Omental fat pad (tissue), 4 donors: ENCODE results near the gene CEP250. TPM values are rescaled to one million over a fixed set of nuclear protein-coding genes. Genes with fewer than 3 reads are reported as not detected.

ENCODE experiments used
- ATAC-seq: fragments of 150-250 bp; one replicate; pipeline ENCODE4 v1.9.1; 2016; ENCODE audit warnings: mild to moderate bottlenecking, moderate library complexity; ENCODE audit not compliant: low FRiP score
- DNase-seq: peaks from one replicate; pipeline ENCODE4 v3.0.0-alpha.2; 2019; ENCODE audit warnings: low spot score
- CTCF ChIP-seq, 3 donors: fragments of 450-650 bp; IDR thresholded peaks; one replicate each; pipeline ENCODE4 v1.5.1; 2016 to 2017; ENCODE audit warnings: antibody characterized with exemption in 3 of 3, mild to moderate bottlenecking in 3 of 3, moderate library complexity in 2 of 3
- total RNA-seq, 4 donors: library from RNA; depleted of rRNA; stranded (reverse); fragments of >200 nt; gene quantifications; one replicate each; pipeline ENCODE4 v1.1.0, GENCODE V29; 2016

CEP250 gene
- total RNA-seq, 4 donors from 2014 or later: 14.6 to 25.4 (median 16.2) TPM

GRCh38 chr20:35431621-35432429, 23.6 kb upstream of the CEP250 start:
- no peak for ATAC-seq
- no peak for TF ChIP-seq CTCF (IDR thresholded peaks at IDR 0.05)
- DNase-seq: no peak

- ATAC-seq: no peak
- no peak for DNase-seq
- TF ChIP-seq CTCF (IDR thresholded peaks at IDR 0.05): no peak
Measured at GRCh38 chr20:35432430-35432735, 23.0 kb upstream of the CEP250 start.

GRCh38 chr20:35433337-35433736, 22.1 kb upstream of the CEP250 start:
- DNase-seq: no peak
- no peak for ATAC-seq
- no peak for TF ChIP-seq CTCF (IDR thresholded peaks at IDR 0.05)

- no peak for TF ChIP-seq CTCF (IDR thresholded peaks at IDR 0.05)
Measured at GRCh38 chr20:35434085-35435005, 21.1 kb upstream of the CEP250 start.

GRCh38 chr20:35436177-35436573, 19.2 kb upstream of the CEP250 start:
- ATAC-seq (no peak), DNase-seq (no peak)
- TF ChIP-seq CTCF (IDR thresholded peaks at IDR 0.05): no peak

More at GRCh38 chr20:35434085-35435005, 21.1 kb upstream of the CEP250 start:
- DNase-seq (no peak), ATAC-seq (no peak)

- ATAC-seq (no peak), DNase-seq (no peak)
- no peak for TF ChIP-seq CTCF (IDR thresholded peaks at IDR 0.05)
Measured at GRCh38 chr20:35437599-35437998, 17.8 kb upstream of the CEP250 start.
